Panc1 (cell line): ENCODE data around the gene CEP41.

Source experiments
- CTCF ChIP-seq: fragments of 450-650 bp; IDR thresholded peaks from 2 replicates; pipeline ENCODE4 v1.5.1; 2017; ENCODE audit warnings: mild to moderate bottlenecking
- POLR2AphosphoS5 ChIP-seq: IDR thresholded peaks from 2 replicates; pipeline ENCODE4 v1.6.1; 2012; ENCODE audit warnings: mild to moderate bottlenecking, low read depth, low read length, moderate library complexity
- REST ChIP-seq, 2 experiments: IDR thresholded peaks; 2 replicates each; pipeline ENCODE4 v1.6.1; 2011 to 2012; ENCODE audit warnings: low read depth in 2 of 2, control low read depth in 1 of 2, low read length in 1 of 2, mild to moderate bottlenecking in 1 of 2, moderate library complexity in 1 of 2; ENCODE audit not compliant: insufficient read depth in 1 of 2
- SIN3A ChIP-seq: IDR thresholded peaks from 2 replicates; pipeline ENCODE4 v1.6.1; 2012; ENCODE audit warnings: low read depth, mild to moderate bottlenecking, low read length, moderate library complexity, borderline replicate concordance; ENCODE audit not compliant: insufficient read depth
- TCF7L2 ChIP-seq: IDR thresholded peaks from 2 replicates; pipeline ENCODE4 v1.6.1; 2011; ENCODE audit warnings: mild to moderate bottlenecking, low read depth, low read length, inconsistent platforms

GRCh38 chr7:130369831-130370550, 70.8 kb downstream of the CEP41 start:
- TF ChIP-seq CTCF (no peak), REST (IDR thresholded peaks at IDR 0.05; ENCODE audit: insufficient read depth in 1 of 2, low read depth in 2 of 2, low read length in 1 of 2) (no peak), POLR2AphosphoS5 (no peak), SIN3A (no peak), TCF7L2 (no peak)
